ENCODE results near the gene POLR2L.

POLR2L gene

GRCh38 chr11:808427-809286 lies 33.7 kb downstream of the POLR2L start:
- peak; percentile 64 for DNase-seq

DNA sequence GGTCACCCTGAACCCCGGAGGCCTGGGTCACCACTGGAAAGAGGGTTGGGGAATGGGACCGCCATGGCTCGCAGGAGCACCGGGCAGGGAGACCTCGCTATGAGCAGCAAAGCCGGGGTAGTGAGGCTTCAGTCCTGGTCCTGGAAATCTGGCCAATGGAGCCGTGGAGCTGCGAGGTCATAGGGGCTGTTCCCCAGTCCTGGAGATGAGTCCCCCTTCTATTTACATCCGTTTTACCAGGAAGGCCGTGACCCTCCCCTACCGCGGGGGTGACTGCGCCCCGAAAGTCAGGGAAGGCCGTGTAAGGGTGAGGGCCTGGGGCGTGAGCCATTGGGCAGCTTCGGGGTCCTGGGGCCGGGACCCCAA lies 37.7 kb downstream of the POLR2L start:
- no peak for DNase-seq

GRCh38 chr11:803770-804598 lies 38.3 kb downstream of the POLR2L start:
- no peak for DNase-seq

GRCh38 chr11:803467-803742 lies 38.9 kb downstream of the POLR2L start:
- no peak for DNase-seq

DNA sequence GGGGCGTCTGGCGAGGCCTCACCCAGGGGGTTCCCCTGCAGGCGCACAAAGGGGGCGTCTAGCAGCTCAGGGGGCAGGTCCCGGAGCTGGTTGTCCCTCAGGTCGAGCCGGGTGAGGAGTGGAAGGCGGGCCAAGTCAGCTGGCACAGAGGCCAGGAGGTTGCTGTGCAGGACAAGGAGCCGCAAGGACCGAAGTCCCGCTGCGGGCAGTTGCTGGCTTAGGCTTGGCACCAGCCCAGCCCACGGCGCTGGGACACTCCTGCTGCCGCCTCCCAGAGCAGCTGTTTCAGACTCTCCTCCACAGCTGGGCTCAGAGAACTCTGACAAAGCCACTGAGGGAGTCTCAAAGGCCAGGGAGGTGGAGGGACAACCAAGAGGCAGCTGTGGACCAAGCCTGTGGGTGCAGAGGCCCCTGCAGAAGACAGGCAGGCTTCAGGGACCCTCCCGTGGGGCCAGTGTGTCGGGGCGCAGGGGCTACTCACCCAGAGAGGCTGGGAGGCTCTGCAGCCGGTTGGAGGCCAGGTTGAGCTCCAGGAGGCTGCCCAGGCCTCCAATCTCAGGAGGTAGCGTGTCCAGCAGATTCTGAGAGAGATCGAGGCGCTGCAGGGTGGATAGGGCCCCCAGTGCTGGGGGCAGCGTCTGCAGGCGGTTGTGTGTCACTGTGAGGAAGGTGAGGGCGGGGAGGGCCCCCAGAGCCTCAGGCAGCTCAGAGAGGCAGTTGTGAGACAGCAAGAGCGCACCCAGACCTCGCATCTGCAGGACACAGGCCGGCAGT lies 39.4 kb downstream of the POLR2L start:
- DNase-seq: no peak

DNA sequence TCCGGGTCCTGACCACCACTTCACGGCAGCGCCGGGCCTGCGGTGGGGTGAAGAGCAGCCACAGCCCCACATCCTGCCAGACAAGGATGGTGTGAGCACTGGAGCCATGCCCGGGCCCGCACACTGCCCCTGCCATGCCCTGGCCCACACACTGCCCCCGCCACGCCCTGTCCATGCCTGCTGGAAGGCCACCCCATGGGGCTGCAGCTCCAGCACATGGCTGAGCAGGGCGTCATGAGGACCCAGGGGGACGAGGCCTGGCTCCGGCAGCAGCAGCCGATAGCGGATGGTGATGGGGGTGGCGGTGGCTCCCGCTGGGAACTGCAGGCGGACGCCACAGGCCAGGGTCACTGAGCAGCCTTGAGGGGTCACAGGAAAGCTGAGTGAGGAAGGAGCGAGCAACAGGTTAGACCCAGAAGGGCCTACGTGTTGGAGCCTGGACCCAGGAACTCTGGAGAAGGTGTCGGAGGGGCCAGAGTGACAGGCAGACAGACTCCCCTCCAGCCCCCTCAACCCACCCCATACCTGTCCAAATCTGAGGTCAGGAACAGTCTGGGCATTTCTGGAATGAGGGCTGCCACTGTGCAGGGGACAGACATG lies 40.2 kb downstream of the POLR2L start:
- DNase-seq: no peak

- DNase-seq: no peak
Measured at GRCh38 chr11:801097-801780, 41.1 kb downstream of the POLR2L start.

- DNase-seq: no peak
Measured at GRCh38 chr11:800473-800872, 41.9 kb downstream of the POLR2L start.

DNA sequence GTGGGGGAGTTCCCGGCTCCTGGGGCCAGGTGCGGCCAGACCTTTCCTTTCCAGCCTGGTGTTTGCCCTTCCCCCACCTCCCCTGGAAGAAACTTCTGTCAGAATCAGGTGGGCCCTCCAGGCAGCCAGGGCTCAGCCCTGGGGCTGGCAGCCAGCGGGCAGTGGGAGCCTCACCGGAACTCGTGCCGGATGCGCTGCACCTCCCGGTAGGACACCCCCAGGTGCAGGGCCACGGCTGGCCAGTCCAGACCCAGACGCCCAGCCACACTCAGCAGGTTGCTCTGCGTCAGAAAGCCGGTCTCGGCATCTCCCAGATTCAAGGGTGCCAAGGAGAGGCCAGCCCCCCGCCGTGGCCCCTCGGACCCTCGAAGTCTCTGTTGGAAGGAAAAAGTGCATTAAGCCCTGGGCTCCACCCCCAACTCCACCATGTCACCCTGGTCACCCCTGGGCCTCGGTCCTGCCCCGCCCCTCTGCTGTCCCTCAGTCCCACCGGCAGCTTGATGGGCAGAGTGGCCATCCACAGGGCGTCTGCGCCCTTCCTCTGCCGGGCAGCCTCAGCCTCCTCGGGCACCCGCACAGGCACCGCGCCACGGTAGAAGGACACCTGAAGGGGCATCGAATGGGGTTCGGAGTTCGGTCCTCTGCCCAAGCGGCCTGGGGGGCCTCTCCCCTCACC lies 42.5 kb downstream of the POLR2L start:
- DNase-seq: no peak

DNA sequence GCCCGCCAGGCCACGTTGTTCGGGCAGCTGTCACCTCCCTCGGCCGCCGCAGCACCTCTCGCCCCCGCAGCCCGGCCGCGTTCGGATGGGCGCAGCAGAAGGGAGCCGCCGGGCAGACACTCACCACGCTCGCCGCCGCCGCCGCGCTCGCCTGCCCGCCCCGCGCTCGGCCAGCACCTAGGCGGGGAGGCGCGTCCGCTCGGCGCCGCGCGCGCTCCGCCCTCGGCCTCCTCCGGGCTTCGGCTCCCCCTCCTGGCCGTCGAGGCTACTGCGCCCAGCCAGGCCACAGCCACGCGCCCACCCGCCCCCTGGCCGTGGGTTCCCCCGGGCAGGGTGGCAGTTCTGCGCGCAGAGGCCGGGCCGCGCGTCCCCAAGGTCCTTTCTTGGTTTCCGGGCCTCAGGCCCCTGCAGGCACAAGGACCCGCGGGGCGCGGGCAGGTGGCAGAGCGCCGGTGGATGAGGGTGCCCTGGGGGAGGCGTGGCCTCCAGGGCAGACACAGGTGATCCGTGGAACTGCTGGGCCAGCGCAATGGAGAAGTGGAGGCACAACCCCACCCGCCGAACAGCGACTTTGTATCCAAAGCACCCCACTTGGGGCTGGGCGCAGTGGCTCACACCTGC lies 44.1 kb downstream of the POLR2L start, which contains the start of gene SLC25A22:
SLC25A22 (minus strand) TSS at position 189 of the 621 bp plus-strand sequence. CDS start 3,275 bp downstream, outside the sequence.
- DNase-seq: peak; percentile 84

DNA sequence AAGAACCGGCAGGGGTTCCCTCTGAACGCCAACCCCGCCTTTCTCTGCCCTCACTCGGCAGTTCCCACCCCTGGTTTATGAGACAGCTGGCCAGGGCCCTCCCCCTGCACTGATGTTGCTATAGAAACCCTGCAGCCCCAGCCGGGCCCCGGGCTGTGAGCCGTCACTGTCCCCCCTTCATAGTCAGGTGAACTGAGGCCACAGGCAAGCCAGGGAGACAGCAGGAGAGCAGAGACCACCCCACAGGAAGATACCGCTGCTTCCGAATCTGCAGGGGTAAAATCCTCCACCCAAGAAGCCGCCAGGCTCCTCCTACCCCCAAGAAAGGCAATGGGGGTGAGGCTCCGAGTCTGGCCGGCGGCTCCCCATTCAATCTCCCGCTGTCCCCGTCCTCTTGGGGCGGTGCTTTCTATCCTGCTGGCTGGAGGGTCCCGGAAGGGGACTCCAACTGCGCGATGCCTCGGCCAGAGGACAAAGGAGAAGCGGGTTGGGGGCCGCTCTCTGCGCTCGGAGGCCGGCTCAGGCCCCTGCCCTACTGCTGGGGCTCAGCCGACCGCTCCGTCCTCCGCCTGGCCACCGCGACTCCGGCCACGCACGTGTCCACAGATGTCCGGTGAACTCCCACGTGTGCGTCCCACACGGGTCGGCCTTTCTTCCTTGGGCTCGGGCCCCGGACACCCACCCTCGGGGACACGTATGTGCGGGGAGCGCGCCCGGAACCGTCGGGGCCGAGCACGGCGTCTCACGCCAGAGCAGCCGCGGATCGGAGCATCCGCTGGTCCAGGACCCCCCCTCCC lies 44.8 kb downstream of the POLR2L start:
- DNase-seq: peak; percentile 78

GRCh38 chr11:796565-797295 lies 45.6 kb downstream of the POLR2L start:
- DNase-seq: no peak

GRCh38 chr11:795634-796564 lies 46.4 kb downstream of the POLR2L start:
- DNase-seq: peak; percentile 90

DNA sequence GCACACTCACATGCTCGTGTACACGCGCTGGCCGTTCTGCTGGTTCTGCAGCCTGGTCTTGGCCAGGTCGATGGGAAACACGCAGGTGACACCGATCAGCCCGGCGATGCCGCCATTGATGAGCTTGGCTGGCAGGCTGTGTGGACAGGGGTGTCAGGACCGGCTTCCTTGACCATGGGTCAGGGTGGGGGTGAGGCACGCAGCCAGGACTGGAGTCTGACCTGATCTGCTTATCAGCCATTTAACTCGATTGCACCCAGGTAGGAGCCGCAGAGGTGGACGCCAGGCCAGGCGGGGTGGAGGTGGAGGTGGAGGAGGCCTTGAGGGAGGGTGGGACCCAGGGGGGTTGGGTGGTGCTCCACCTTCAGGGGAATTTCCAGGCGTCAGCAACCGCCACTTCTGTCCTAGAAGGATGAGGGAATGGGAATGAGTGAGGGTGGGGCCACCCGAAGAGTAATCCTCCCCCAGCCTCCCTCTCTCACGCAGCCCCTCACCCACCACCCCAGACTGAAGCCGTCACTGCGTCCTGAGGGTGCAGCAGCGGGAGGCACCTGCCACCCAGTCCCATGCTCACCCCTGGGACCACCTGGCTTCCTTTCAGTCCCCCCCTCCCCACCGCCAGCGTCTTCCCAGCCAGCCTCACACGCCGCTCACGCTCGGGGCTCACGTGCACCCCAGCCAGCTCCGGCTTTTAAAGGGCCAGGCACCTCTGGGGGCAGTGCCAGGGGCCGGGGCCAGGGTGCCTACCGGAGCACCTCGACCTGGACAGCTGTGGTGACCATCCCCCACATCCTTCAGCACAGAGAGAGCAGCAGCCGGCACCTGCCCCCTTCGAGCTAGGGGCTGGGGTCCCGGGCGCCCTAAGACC lies 47.3 kb downstream of the POLR2L start:
- peak; percentile 17 for DNase-seq

DNA sequence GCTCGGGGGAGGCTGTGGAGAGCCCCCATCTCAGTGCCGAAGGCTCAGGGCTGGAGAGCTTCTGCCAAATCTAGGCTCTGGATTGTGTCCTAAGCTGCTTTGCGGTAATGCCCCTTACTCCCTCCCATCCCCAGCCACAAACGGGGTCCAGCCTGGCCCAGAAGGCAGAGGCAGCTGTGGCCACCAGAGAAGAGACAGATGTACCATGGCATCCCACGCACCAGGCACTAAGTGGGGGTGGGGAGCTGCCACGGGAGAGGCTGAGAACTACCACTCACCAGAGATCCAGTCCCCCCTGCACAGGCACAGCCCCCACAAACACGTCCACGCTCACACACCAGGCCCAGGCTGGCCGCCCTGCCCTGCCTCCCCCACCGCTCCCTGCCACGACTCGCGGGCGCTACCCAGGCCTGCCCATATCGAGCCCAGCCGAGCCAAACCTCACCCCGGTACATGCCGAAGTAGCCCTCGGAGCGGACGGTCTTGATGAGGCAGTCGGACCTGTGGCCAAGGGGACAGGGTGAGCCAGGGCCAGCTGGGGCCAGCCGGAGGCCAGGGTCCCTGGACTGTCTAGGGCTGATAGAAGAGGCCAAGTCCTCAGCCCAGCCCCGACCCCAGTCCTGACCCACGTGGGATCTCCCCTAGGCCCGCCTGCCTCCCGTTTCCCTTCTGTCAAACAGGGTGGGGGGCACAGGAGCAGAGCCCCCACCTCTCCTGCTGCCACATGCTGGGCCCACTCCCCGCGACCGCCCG lies 48.1 kb downstream of the POLR2L start:
- DNase-seq: no peak

- DNase-seq: no peak
Measured at GRCh38 chr11:793556-793955, 48.8 kb downstream of the POLR2L start.

- no peak for DNase-seq
Measured at GRCh38 chr11:792873-793272, 49.5 kb downstream of the POLR2L start.

All from OCI-M1 (cell line).